GM12892 (cell line): ENCODE measurements around the gene AGER.

ENCODE experiments used
- POLR2A ChIP-seq: IDR thresholded peaks from 2 replicates; pipeline ENCODE4 v1.6.1; 2011; ENCODE audit warnings: low read depth, low read length, control low read depth
- POLR2AphosphoS5 ChIP-seq: IDR thresholded peaks from 2 replicates; pipeline ENCODE4 v1.6.1; 2011; ENCODE audit warnings: low read depth, low read length, control low read depth
- TAF1 ChIP-seq: IDR thresholded peaks from 2 replicates; pipeline ENCODE4 v1.6.1; 2011; ENCODE audit warnings: low read depth, mild to moderate bottlenecking, control low read depth, low read length, borderline replicate concordance

- TF ChIP-seq POLR2AphosphoS5 (no peak), POLR2A (no peak), TAF1 (no peak)
Measured at GRCh38 chr6:32133786-32134185, 50.3 kb downstream of the AGER start.
